A549 (cell line): ENCODE measurements around the gene COL8A2. TPM values are rescaled to one million over a fixed set of nuclear protein-coding genes. Genes with fewer than 3 reads are reported as not detected.

ENCODE experiments used
- ATAC-seq, 2 experiments: fragments of 200-7000 bp in 1 of 2; fragments of >200 bp in 1 of 2; cut with Nextera tagmentation in 1 of 2; cut with Tn5 transposase in 1 of 2; 3 replicates each; pipeline versions ENCODE4 v1.8.0 to v1.9.1; 2018 to 2020; ENCODE audit warnings: mild to moderate bottlenecking in 1 of 2, moderate library complexity in 1 of 2
- CTCF ChIA-PET: fragments of 300-600 bp; sonication (Branson Sonifier 250); formaldehyde crosslinking; extraction: SDS; loops from one replicate; lab custom pipeline; 2021; ENCODE audit warnings: antibody characterized with exemption, inconsistent platforms; lab: Yijun Ruan, JAX
- POLR2A ChIA-PET: fragments of 350-600 bp; formaldehyde crosslinking; extraction: SDS; loops from one replicate; lab custom pipeline; 2021; ENCODE audit warnings: antibody characterized with exemption, inconsistent platforms; lab: Yijun Ruan, JAX
- DNase-seq, 2 experiments: peaks; one replicate each; pipeline versions ENCODE4 v3.0.0 to v3.0.0-alpha.2; 2011 to 2016; ENCODE audit warnings: low read depth in 1 of 2, low spot score in 1 of 2
- FAIRE-seq: peaks from 2 replicates; lab custom pipeline; 2011; peaks lifted over from hg19 to GRCh38; lab: Jason Lieb, UNC
- H3K27ac ChIP-seq, 2 experiments: fragments of >200 bp; sonication (Bioruptor Twin); formaldehyde crosslinking; 3 replicates each; pipeline ENCODE4 v1.5.1; 2016 to 2017
- H3K4me1 ChIP-seq: fragments of >200 bp; sonication (Bioruptor Twin); formaldehyde crosslinking; 3 replicates; pipeline ENCODE4 v1.6.1; 2016
- H3K4me2 ChIP-seq: fragments of >200 bp; sonication (Bioruptor Twin); formaldehyde crosslinking; 3 replicates; pipeline ENCODE4 v1.6.1; 2016
- H3K4me3 ChIP-seq: fragments of >200 bp; sonication (Bioruptor Twin); formaldehyde crosslinking; 3 replicates; pipeline ENCODE4 v1.5.1; 2016
- H3K9me3 ChIP-seq: fragments of >200 bp; sonication (Bioruptor Twin); formaldehyde crosslinking; 3 replicates; pipeline ENCODE4 v1.6.1; 2016
- ATOH8 ChIP-seq: fragments of 250-450 bp; sonication (Bioruptor Pico); IDR thresholded peaks from 2 replicates; pipeline ENCODE4 v1.5.0; 2020; ENCODE audit warnings: low read depth, mild to moderate bottlenecking, moderate library complexity
- CHD2 ChIP-seq: fragments of 150-350 bp; IDR thresholded peaks from 2 replicates; pipeline ENCODE4 v1.6.1; 2014; ENCODE audit warnings: low read length; ENCODE audit not compliant: partially characterized antibody
- EHF ChIP-seq: fragments of 250-450 bp; sonication (Bioruptor Pico); IDR thresholded peaks from 2 replicates; pipeline ENCODE4 v1.5.0; 2020; ENCODE audit warnings: mild to moderate bottlenecking
- ELK1 ChIP-seq: fragments of 150-350 bp; IDR thresholded peaks from 2 replicates; pipeline ENCODE4 v1.6.1; 2014; ENCODE audit warnings: low read depth, mild to moderate bottlenecking, low read length
- FOSL2 ChIP-seq, 2 experiments: fragments of 450-650 bp in 1 of 2; fragments of >200 bp in 1 of 2; sonication (Bioruptor Twin) in 1 of 2; formaldehyde crosslinking; IDR thresholded peaks; 2 replicates each; pipeline versions ENCODE4 v1.5.0 to v1.6.1; 2016 to 2020; ENCODE audit warnings: mild to moderate bottlenecking in 1 of 2, moderate library complexity in 1 of 2
- GATA3 ChIP-seq: IDR thresholded peaks from 2 replicates; pipeline ENCODE4 v1.6.1; 2012; ENCODE audit warnings: borderline replicate concordance
- HOXA7 ChIP-seq: fragments of 250-450 bp; sonication (Bioruptor Pico); IDR thresholded peaks from 2 replicates; pipeline ENCODE4 v1.5.0; 2020; ENCODE audit warnings: mild to moderate bottlenecking, moderate library complexity
- HOXB5 ChIP-seq: fragments of 250-450 bp; sonication (Bioruptor Pico); IDR thresholded peaks from 2 replicates; pipeline ENCODE4 v1.5.0; 2020; ENCODE audit warnings: mild to moderate bottlenecking, moderate library complexity
- KDM1A ChIP-seq: fragments of 200-600 bp; sonication (generic); IDR thresholded peaks from 2 replicates; pipeline ENCODE4 v1.6.1; 2016; ENCODE audit warnings: low read depth, mild to moderate bottlenecking
- KDM5A ChIP-seq: fragments of 200-600 bp; sonication (generic); IDR thresholded peaks from 2 replicates; pipeline ENCODE4 v1.6.1; 2016; ENCODE audit warnings: antibody characterized with exemption, mild to moderate bottlenecking
- MAFK ChIP-seq: fragments of 450-650 bp; IDR thresholded peaks from 2 replicates; pipeline ENCODE4 v1.6.1; 2014; ENCODE audit not compliant: partially characterized antibody
- MAX ChIP-seq: IDR thresholded peaks from 2 replicates; pipeline ENCODE4 v1.6.1; 2012
- NFE2L2 ChIP-seq: fragments of 150-350 bp; conservative IDR thresholded peaks from 2 replicates; pipeline ENCODE4 v1.6.1; 2014; ENCODE audit warnings: low read length
- NPAS2 ChIP-seq: fragments of 250-450 bp; sonication (Bioruptor Pico); IDR thresholded peaks from 2 replicates; pipeline ENCODE4 v1.8.0; 2022; ENCODE audit warnings: mild to moderate bottlenecking, moderate library complexity, borderline replicate concordance
- RCOR1 ChIP-seq: fragments of 150-350 bp; IDR thresholded peaks from 2 replicates; pipeline ENCODE4 v1.6.1; 2014; ENCODE audit warnings: antibody characterized with exemption, low read length, low read depth
- RNF2 ChIP-seq: fragments of 200-600 bp; sonication (generic); IDR thresholded peaks from 2 replicates; pipeline ENCODE4 v1.6.1; 2016; ENCODE audit warnings: low read depth, mild to moderate bottlenecking, antibody characterized with exemption, moderate library complexity, borderline replicate concordance
- SREBF2 ChIP-seq: fragments of 450-650 bp; IDR thresholded peaks from 2 replicates; pipeline ENCODE4 v1.6.1; 2014; ENCODE audit warnings: mild to moderate bottlenecking, moderate library complexity
- WGBS: methylation state at CpG from one replicate; pipeline ENCODE4 v1.1.6; 2017; ENCODE audit errors: missing lambda C conversion rate; 5-methylcytosine and 5-hydroxymethylcytosine counted together
- polyA plus RNA-seq, 4 experiments: library from polyadenylated mRNA; depleted of rRNA in 3 of 4; stranded (reverse); fragments of >200 nt; fragmentation: RNase III in 1 of 4; extraction: RNeasy Plus Mini Kit Qiagen cat#74134 plus additional on column Dnase treatment in 1 of 4; gene quantifications; 2 replicates in 3 of 4; 3 replicates in 1 of 4; pipeline ENCODE4 v1.2.3, GENCODE V29; 2011 to 2017
- TF ChIP-seq, protein P1 (sequence below): IDR thresholded peaks from 2 replicates; pipeline ENCODE4 v1.6.1; 2012; ENCODE audit warnings: low read depth, borderline replicate concordance
- TF ChIP-seq, protein P2 (sequence below): fragments of >200 bp; sonication (Bioruptor Twin); formaldehyde crosslinking; IDR thresholded peaks from 2 replicates; pipeline ENCODE4 v1.6.1; 2016

The COL8A2 gene
- polyA plus RNA-seq, 2 of the 4 experiments (the other 2 are of a cell fraction) = 0.05 to 0.12 TPM

DNA sequence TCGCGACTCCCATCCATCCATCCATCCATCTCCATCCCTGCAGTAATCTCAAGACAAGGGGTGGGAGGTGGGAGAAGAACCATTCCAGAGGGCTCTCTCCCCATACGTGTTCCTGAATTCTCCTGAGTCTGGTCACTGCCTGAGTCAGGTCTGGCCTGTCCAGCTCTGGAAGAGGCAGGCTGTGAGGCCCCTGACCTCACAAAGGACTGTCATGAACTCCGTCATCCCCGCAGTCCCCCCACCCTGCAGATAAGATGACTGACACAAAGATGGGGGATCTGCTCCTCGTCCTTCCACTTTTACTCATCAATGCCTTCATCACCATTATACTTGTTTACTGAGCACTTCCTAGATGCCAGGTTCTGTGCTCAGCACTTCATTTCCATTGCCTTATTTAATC lies 29.3 kb upstream of the COL8A2 start:
- Histone ChIP-seq H3K4me2 (0 out of 3 replicates have a peak overlapping the region, but pooled peaks have one; percentile 99), H3K9me3 (no peaks in the 10 kb centered on the region), H3K4me3 (no peak overlapping the region), H3K4me1 (peaks cover 51% of the 10 kb centered on the region), H3K27ac (peak overlapping the region; percentile 98 to 99; a peak in 5 of 6 replicates)
- CTCF ChIA-PET = interaction anchor here (0.8 to 2.2 kb wide), 8 partner anchors 10 to 188 kb away, joined by 3 to 7 read pairs (median 4); no protein-coding TSS in a partner anchor
- no peak for FAIRE-seq
- no peak for TF ChIP-seq ATOH8 (CRISPR knock-in tag)
- no peak for TF ChIP-seq NPAS2
- TF ChIP-seq RCOR1 = no peak
- TF ChIP-seq HOXB5 (CRISPR knock-in tag) = no peak
- TF ChIP-seq, protein P1, sequence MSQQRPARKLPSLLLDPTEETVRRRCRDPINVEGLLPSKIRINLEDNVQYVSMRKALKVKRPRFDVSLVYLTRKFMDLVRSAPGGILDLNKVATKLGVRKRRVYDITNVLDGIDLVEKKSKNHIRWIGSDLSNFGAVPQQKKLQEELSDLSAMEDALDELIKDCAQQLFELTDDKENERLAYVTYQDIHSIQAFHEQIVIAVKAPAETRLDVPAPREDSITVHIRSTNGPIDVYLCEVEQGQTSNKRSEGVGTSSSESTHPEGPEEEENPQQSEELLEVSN = no peak
- no peak for TF ChIP-seq FOSL2 (IDR thresholded peaks at IDR 0.05)
- TF ChIP-seq FOSL2 (CRISPR knock-in tag; IDR thresholded peaks at IDR 0.05) = no peak
- POLR2A ChIA-PET = no interaction called here
- DNase-seq = no peak
- 96% methylated on average over 6 of the region's 6 CpGs for WGBS
- ATAC-seq = no peak

- no peak for DNase-seq
- Histone ChIP-seq H3K9me3 (no peaks in the 10 kb centered on the region), H3K27ac (peak overlapping the region in 1 of 2 experiments; percentile 98; a peak in 3 of 6 replicates), H3K4me2 (no peak overlapping the region), H3K4me1 (peaks cover 43% of the 10 kb centered on the region), H3K4me3 (no peak overlapping the region)
- ChIA-PET CTCF (interaction anchor here (0.6 to 5.2 kb wide), 8 partner anchors 9 to 269 kb away, joined by 3 to 82 read pairs (median 4); no protein-coding TSS in a partner anchor), POLR2A (no interaction called here)
- FAIRE-seq = no peak
- WGBS = 90% methylated on average over 6 of the region's 6 CpGs
- ATAC-seq = no peak
- TF ChIP-seq GATA3 (no peak), KDM5A (no peak)
These were observed 28.5 kb upstream of the COL8A2 start for GRCh38 chr1:36153476-36153875.

- WGBS = 82% methylated on average over 2 of the region's 3 CpGs
- peak overlapping the region; percentile 92; the same call in 2 of the 3 replicates for H3K4me2 ChIP-seq
- no peak overlapping the region for H3K4me3 ChIP-seq
- TF ChIP-seq MAFK (no peak), RNF2 (no peak), SREBF2 (no peak), CHD2 (no peak), RCOR1 (no peak), EHF (no peak), NFE2L2 (no peak), MAX (no peak), KDM1A (no peak), GATA3 (no peak), HOXA7 (CRISPR knock-in tag) (no peak), ELK1 (no peak)
- TF ChIP-seq, protein P2, sequence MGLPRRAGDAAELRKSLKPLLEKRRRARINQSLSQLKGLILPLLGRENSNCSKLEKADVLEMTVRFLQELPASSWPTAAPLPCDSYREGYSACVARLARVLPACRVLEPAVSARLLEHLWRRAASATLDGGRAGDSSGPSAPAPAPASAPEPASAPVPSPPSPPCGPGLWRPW = no peak
- POLR2A ChIA-PET = interaction anchor here (3.0 to 3.4 kb wide), 2 partner anchors 9 to 36 kb away, joined by 19 to 21 read pairs; no protein-coding TSS in a partner anchor
- H3K4me1 ChIP-seq = peaks cover 40% of the 10 kb centered on the region
- no peak for ATAC-seq
- CTCF ChIA-PET = interaction anchor here (3.8 to 5.2 kb wide), 3 partner anchors 10 to 135 kb away, joined by 49 to 114 read pairs (median 82); no protein-coding TSS in a partner anchor
- FAIRE-seq = no peak
- H3K9me3 ChIP-seq = no peaks in the 10 kb centered on the region
- peak overlapping the region; percentile 98 for H3K27ac ChIP-seq
- DNase-seq = no peak
These were observed 26.8 kb upstream of the COL8A2 start for GRCh38 chr1:36151845-36152203.
